HG03135 (cell line): Measurements from ENCODE around the gene CLPTM1L.
"Not testable (repeated sequence)": the region's sequence is repeated elsewhere in the genome, so short reads cannot be mapped to it uniquely, and the experiment has no call there.

Experiments
- ATAC-seq: cut with Tn5 transposase; IDR thresholded peaks from one replicate; pipeline ENCODE4 v1.9.1; 2021; ENCODE audit warnings: mild to moderate bottlenecking, moderate library complexity; ENCODE audit not compliant: unreplicated experiment

Gene CLPTM1L

GRCh38 chr5:1293416-1294205 is 51.3 kb downstream of the CLPTM1L start:
- ATAC-seq: no peak

GRCh38 chr5:1292846-1293415 is 52.0 kb downstream of the CLPTM1L start:
- ATAC-seq: no peak

- ATAC-seq: no peak
Measured at GRCh38 chr5:1292139-1292538, 52.8 kb downstream of the CLPTM1L start.

GRCh38 chr5:1291611-1292080 is 53.3 kb downstream of the CLPTM1L start:
- ATAC-seq: no peak

- not testable (repeated sequence) for ATAC-seq
Measured at GRCh38 chr5:1290956-1291355, 53.9 kb downstream of the CLPTM1L start.

DNA sequence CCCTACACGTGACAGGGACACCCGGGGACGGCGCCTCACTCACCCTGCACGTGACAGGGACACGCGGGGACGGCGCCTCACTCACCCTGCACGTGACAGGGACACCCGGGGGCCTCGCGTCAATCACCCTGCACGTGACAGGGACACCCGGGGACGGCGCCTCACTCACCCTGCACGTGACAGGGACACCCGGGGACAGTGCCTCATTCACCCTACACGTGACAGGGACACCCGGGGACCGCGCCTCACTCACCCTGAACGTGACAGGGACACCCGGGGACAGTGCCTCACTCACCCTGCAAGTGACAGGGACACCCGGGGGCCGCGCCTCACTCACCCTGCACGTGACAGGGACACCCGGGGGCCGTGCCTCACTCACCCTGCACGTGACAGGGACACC is 55.3 kb downstream of the CLPTM1L start:
- not testable (repeated sequence) for ATAC-seq

DNA sequence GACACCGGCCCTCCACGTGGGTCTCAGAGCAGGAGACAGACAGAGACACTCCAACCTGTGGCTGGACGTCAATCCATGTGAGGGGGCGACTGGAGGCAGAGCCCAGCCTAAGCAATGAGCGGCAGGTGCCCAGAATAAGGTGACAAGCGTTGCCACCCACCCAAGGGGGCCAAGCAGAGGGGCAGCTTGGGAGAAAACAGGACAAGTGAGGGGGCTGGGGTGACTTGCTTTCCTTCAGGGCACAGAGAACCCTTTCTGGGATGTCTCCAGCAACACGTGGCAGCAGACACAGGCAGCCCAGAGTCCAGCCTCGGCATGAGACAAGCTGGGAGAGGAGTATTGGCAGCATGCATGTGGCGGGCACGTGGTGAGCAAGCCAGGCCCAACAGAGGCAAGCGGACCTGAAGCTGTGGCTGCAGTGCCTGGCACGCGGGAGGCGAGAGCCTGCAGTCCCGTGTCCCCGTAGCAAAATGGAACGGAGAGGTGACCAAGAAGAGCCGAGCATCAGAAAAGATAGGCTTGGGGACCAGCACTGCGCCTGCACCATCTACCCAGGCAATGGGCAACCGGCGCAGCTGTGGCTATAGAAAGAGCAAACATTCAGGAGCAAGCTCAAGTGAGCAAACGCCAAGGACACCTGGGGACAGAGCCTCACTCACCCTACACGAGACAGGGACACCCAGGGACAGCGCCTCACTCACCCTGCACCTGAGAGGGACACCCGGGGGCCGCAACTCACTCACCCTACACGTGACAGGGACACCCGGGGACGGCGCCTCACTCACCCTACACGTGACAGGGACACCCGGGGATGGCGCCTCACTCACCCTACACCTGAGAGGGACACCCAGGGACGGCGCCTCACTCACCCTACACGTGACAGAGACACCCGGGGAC is 56.2 kb downstream of the CLPTM1L start:
- no peak for ATAC-seq

GRCh38 chr5:1285883-1286291 is 59.0 kb downstream of the CLPTM1L start:
- no peak for ATAC-seq

- ATAC-seq: no peak
Measured at GRCh38 chr5:1285141-1285540, 59.8 kb downstream of the CLPTM1L start.

DNA sequence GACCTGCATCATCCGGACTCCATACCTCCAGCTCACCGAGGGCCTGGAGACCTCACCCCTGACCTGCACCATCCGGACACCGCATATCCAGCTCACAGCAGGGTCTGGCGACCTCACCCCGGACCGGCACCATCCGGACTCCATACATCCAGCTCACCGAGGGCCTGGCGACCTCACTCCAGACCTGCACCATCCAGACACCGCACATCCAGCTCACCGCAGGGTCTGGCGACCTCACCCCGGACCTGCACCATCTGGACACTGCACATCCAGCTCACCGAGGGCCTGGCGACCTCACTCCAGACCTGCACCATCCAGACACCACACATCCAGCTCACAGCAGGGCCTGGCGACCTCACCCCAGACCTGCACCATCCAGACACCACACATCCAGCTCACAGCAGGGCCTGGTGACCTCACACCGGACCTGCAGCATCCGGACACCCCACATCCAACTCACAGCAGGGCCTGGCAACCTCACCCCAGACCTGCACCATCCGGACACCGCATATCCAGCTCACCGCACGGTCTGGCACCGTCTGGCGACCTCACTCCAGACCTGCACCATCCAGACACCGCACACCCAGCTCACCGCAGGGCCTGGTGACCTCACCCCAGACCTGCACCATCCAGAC is 60.4 kb downstream of the CLPTM1L start:
- ATAC-seq: not testable (repeated sequence)

DNA sequence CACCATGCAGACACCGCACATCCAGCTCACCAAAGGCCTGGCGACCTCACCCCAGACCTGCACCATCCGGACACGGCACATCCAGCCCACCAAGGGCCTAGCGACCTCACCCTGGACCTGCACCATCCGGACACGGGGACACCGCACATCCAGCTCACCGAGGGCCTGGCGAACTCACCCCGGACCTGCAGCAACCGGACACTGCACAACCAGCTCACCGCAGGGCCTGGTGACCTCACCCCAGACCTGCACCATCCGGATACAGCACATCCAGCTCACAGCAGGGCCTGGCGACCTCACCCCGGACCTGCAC is 61.2 kb downstream of the CLPTM1L start:
- ATAC-seq: not testable (repeated sequence)

GRCh38 chr5:1282993-1283728 is 61.7 kb downstream of the CLPTM1L start:
- not testable (repeated sequence) for ATAC-seq

- ATAC-seq: no peak
Measured at GRCh38 chr5:1282131-1282992, 62.5 kb downstream of the CLPTM1L start.

- no peak for ATAC-seq
Measured at GRCh38 chr5:1281038-1281882, 63.6 kb downstream of the CLPTM1L start.

GRCh38 chr5:1280177-1281037 is 64.5 kb downstream of the CLPTM1L start:
- ATAC-seq: no peak

DNA sequence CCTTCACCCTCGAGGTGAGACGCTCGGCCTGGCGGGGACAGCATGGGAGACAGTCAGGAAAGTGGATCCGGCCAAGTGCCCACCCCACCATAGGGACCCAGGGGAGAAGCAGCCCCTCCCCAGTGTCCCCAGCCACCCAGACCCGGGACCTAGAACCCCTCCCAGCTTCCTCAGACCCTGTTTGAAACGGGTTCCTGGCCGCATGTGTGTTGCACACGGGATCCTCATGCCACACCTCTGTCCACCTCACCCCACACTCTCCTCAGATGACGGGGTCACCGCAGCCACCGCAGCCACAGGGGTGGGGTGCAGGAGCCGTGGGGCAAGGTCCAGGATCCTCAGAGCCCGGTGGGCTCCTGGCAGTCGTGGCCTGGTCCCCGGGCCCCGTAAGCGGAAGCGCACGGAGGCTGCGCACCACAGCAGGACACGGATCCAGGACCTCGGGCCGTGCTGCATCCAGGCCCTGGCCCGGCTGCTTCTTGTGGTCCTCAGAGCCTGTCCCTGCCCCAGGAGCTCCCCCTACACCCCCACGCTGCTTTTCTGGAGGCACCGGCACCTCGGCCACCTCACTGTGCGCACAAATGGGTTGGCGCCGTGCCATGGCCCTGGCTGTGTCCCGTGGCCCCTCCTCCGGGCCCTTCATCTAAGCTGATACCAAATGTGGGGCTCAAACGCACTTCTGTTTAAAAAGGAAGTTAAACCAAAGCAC is 65.3 kb downstream of the CLPTM1L start:
- no peak for ATAC-seq
